ENCODE results near the gene UBALD2.

UBALD2 gene

DNA sequence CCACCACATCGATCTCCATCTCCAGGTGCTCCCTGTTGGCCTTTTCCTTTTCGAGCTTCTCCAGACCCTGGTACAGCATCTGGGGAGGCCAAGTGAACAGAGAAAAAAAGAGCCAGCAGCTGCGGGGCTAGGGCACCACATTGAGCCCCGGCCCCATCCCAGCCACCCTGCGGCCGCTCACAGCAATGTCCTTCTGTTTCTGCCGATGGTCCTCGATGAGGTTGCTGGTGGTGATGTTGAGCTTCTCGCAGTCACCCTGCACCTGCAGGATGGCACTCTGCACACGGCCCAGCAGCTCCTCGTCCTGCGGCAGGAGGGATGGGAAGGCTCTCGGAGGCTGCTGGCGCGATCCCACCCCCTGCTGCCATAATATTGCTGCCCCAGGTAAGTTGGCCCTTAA is 15.5 kb downstream of the UBALD2 start:
- TF ChIP-seq EZH2 (IDR thresholded peaks at IDR 0.05; ENCODE audit: borderline replicate concordance, low read depth, low read length, severe bottlenecking) = no peak
- TF ChIP-seq, protein P1, sequence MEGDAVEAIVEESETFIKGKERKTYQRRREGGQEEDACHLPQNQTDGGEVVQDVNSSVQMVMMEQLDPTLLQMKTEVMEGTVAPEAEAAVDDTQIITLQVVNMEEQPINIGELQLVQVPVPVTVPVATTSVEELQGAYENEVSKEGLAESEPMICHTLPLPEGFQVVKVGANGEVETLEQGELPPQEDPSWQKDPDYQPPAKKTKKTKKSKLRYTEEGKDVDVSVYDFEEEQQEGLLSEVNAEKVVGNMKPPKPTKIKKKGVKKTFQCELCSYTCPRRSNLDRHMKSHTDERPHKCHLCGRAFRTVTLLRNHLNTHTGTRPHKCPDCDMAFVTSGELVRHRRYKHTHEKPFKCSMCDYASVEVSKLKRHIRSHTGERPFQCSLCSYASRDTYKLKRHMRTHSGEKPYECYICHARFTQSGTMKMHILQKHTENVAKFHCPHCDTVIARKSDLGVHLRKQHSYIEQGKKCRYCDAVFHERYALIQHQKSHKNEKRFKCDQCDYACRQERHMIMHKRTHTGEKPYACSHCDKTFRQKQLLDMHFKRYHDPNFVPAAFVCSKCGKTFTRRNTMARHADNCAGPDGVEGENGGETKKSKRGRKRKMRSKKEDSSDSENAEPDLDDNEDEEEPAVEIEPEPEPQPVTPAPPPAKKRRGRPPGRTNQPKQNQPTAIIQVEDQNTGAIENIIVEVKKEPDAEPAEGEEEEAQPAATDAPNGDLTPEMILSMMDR (IDR thresholded peaks at IDR 0.05; ENCODE audit: borderline replicate concordance, extremely low read depth, low read length, poor library complexity, severe bottlenecking) = no peak
- H3K4me1 ChIP-seq (ENCODE audit: insufficient read depth, low read length) = no peaks in the 10 kb centered on the region

DNA sequence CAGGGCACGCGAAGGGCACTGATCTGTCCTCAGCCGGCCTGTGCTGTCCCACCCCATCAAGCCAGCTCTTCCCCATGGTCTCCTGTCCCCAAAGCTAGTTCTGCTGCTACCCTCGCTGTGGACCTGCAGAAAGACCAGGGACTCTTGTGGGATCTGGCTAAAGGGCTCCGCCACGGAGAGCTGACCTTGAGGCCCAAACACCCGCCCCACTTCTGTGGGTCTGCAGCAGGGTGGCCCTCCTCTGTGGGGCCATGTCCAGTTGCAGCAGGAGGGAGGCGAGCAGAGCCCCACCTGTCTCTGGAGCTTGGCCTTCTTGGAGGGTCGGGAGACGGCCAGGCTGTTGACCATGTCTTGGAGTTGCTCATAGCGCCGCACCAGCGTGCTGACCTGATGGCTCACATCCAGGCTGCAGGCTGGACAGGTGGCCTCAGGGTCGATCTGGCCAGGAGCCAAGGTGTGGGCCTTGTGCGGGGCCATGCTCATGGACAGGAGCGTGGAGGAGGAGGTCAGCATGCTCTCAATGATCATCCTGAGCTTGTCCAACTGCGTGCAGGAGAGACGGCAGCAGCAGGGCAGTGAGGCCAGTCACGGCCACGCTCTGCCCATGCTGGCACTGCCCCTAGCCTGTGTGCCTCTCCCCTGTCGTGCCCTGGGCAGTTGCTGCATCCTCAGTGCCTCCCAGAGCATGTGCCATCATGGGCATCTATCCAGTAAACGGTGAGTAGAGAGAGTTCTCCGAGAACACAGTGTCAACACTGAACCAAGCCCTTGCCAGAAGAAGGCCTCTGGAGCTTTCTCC is 16.6 kb downstream of the UBALD2 start:
- H3K4me2 ChIP-seq (ENCODE audit: insufficient read depth, low read length) = no peak overlapping the region
- no peaks in the 10 kb centered on the region for H3K9me3 ChIP-seq (ENCODE audit: insufficient read depth, low read length, severe bottlenecking)
- H3K27me3 ChIP-seq (ENCODE audit: insufficient read depth, low read length, poor library complexity) = no peaks in the 10 kb centered on the region
- H3K4me1 ChIP-seq (ENCODE audit: insufficient read depth, low read length) = no peaks in the 10 kb centered on the region
- H2AFZ ChIP-seq (ENCODE audit: low read depth, low read length) = no peak overlapping the region
- no peak for DNase-seq
- no peak for ATAC-seq (ENCODE audit: insufficient read depth, low read depth)
- no peak overlapping the region for H3K27ac ChIP-seq (ENCODE audit: low read length)
- H3K79me2 ChIP-seq (ENCODE audit: insufficient read depth, low read length) = no peaks in the 10 kb centered on the region
- TF ChIP-seq, protein P1 (IDR thresholded peaks at IDR 0.05; ENCODE audit: borderline replicate concordance, extremely low read depth, low read length, poor library complexity, severe bottlenecking) = no peak
- no peak for TF ChIP-seq EZH2 (IDR thresholded peaks at IDR 0.05; ENCODE audit: borderline replicate concordance, low read depth, low read length, severe bottlenecking)
- no peak overlapping the region for H3K9ac ChIP-seq (ENCODE audit: low read depth, low read length)
- no peaks in the 10 kb centered on the region for H3K36me3 ChIP-seq (ENCODE audit: insufficient read depth, low read length)
- no peaks in the 10 kb centered on the region for H4K20me1 ChIP-seq (ENCODE audit: insufficient read depth, low read length)
- H3K4me3 ChIP-seq (ENCODE audit: low read depth in 1 of 2, low read length in 2 of 2) = no peak overlapping the region

More for the DNA sequence above, 15.5 kb downstream of the UBALD2 start:
- no peaks in the 10 kb centered on the region for H3K27me3 ChIP-seq (ENCODE audit: insufficient read depth, low read length, poor library complexity)
- H3K27ac ChIP-seq (ENCODE audit: low read length) = no peak overlapping the region
- no peaks in the 10 kb centered on the region for H3K79me2 ChIP-seq (ENCODE audit: insufficient read depth, low read length)
- ATAC-seq (ENCODE audit: insufficient read depth, low read depth) (no peak), DNase-seq (no peak)
- H3K4me3 ChIP-seq (ENCODE audit: low read depth in 1 of 2, low read length in 2 of 2) = no peak overlapping the region
- H4K20me1 ChIP-seq (ENCODE audit: insufficient read depth, low read length) = no peaks in the 10 kb centered on the region
- H3K36me3 ChIP-seq (ENCODE audit: insufficient read depth, low read length) = no peaks in the 10 kb centered on the region
- H3K9ac ChIP-seq (ENCODE audit: low read depth, low read length) = no peak overlapping the region
- H2AFZ ChIP-seq (ENCODE audit: low read depth, low read length) = no peak overlapping the region
- no peaks in the 10 kb centered on the region for H3K9me3 ChIP-seq (ENCODE audit: insufficient read depth, low read length, severe bottlenecking)
- H3K4me2 ChIP-seq (ENCODE audit: insufficient read depth, low read length) = no peak overlapping the region

DNA sequence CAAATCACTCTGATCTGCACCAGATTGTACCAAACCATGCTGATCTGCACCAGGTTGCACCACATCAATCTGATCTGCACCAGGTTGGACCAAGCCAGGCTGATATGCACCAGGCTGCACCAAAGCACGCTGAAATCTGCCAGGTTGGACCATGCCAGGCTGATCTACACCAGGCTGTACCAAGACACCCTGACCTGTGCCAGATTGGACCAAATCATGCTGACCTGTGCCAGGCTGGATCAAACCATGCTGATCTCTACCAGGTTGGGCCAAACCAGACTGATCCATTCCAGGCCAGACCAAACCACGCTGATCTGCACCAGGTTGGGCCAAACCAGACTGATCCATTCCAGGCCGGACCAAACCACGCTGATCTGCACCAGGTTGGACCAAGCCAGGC is 27.4 kb downstream of the UBALD2 start:
- no peaks in the 10 kb centered on the region for H3K27me3 ChIP-seq (ENCODE audit: insufficient read depth, low read length, poor library complexity)
- H3K27ac ChIP-seq (ENCODE audit: low read length) = no peak overlapping the region
- H3K4me1 ChIP-seq (ENCODE audit: insufficient read depth, low read length) = no peaks in the 10 kb centered on the region
- no peaks in the 10 kb centered on the region for H3K9me3 ChIP-seq (ENCODE audit: insufficient read depth, low read length, severe bottlenecking)
- ATAC-seq (ENCODE audit: insufficient read depth, low read depth) (no peak), DNase-seq (no peak)
- no peak overlapping the region for H2AFZ ChIP-seq (ENCODE audit: low read depth, low read length)
- H3K79me2 ChIP-seq (ENCODE audit: insufficient read depth, low read length) = no peaks in the 10 kb centered on the region
- H3K4me3 ChIP-seq (ENCODE audit: low read depth in 1 of 2, low read length in 2 of 2) = no peak overlapping the region
- no peaks in the 10 kb centered on the region for H4K20me1 ChIP-seq (ENCODE audit: insufficient read depth, low read length)
- peaks cover 13% of the 10 kb centered on the region for H3K36me3 ChIP-seq (ENCODE audit: insufficient read depth, low read length)
- H3K4me2 ChIP-seq (ENCODE audit: insufficient read depth, low read length) = no peak overlapping the region
- TF ChIP-seq, protein P1 (IDR thresholded peaks at IDR 0.05; ENCODE audit: borderline replicate concordance, extremely low read depth, low read length, poor library complexity, severe bottlenecking) = no peak
- no peak for TF ChIP-seq EZH2 (IDR thresholded peaks at IDR 0.05; ENCODE audit: borderline replicate concordance, low read depth, low read length, severe bottlenecking)
- H3K9ac ChIP-seq (ENCODE audit: low read depth, low read length) = no peak overlapping the region

Measured in DND-41 (cell line).